Heart left ventricle (tissue), 13 donors: ENCODE results near the gene PARVA.

ENCODE experiments used
- CTCF ChIP-seq, 12 donors: fragments of 200-600 bp; sonication (generic) in 4 of 12; IDR thresholded peaks; one replicate each; pipeline versions ENCODE4 v1.5.0 to v1.8.0; 2018 to 2022; ENCODE audit warnings: antibody characterized with exemption in 12 of 12, mild to moderate bottlenecking in 5 of 12
- POLR2A ChIP-seq, 2 donors: fragments of 450-650 bp; IDR thresholded peaks; one replicate each; pipeline ENCODE4 v1.6.1; 2017; ENCODE audit warnings: antibody characterized with exemption in 2 of 2, mild to moderate bottlenecking in 2 of 2, moderate library complexity in 2 of 2
- donor health status: ischemic (EF 13 %, LVEDD 7.1; RV severe dilation, severe dysfunction).
- donor health status: DM: no; HTN: yes; CAD: no.
- donor health status: DM: no; HTN: no; CAD: no.
- donor health status: ischemic (EF 25% LVEDD 6.9; RV normal size, moderate dysfunction).
- donor health status: ischemic (EF 25% LVEDD 5.7; RV mildly dilated, moderate dysfunction).
- donor health status: ischemic (EF 35%, LVEDD 5.7; RV mildly dilated, moderate dysfunction).
- donor health status: nonischemic (EF 11% LVEDD 7.7; RV severe dilation, severe dysfunction).
- donor health status: DM: yes; HTN: yes; CAD: no.
- donor health status: PGD.
- donor health status: ischemic (EF 29% LVEDD 5.4; RV normal size, mild dysfunction).
- donor health status: nonischemic (EF 23%, LVEDD 6.1; RV moderate dilation, normal function).

- TF ChIP-seq CTCF (IDR thresholded peaks at IDR 0.05) (no peak), POLR2A (IDR thresholded peaks at IDR 0.05) (no peak)
Observed at GRCh38 chr11:12358302-12359188, 18.8 kb upstream of the PARVA start.
